ENCODE measurements around the gene CRTC2.

DNA sequence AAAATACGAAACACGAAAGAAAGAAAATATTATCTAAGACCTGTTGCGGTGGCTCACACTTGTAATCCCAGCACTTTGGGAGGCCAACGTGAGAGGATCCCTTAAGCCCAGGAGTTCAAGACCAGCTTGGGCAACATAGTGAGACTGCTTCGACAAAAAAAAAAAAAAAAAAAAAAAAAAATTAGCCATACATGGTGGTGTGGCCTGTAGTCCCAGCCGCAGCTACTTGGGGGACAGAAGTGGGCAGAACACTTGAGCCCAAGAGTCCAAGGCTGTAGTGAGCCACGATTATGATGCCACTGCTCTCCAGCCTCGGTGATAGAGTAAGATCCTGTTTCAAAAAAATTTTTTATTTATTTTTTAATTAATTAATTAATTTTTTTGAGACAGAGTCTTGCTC lies 29.2 kb upstream of the CRTC2 start:
- TF ChIP-seq, protein P1, sequence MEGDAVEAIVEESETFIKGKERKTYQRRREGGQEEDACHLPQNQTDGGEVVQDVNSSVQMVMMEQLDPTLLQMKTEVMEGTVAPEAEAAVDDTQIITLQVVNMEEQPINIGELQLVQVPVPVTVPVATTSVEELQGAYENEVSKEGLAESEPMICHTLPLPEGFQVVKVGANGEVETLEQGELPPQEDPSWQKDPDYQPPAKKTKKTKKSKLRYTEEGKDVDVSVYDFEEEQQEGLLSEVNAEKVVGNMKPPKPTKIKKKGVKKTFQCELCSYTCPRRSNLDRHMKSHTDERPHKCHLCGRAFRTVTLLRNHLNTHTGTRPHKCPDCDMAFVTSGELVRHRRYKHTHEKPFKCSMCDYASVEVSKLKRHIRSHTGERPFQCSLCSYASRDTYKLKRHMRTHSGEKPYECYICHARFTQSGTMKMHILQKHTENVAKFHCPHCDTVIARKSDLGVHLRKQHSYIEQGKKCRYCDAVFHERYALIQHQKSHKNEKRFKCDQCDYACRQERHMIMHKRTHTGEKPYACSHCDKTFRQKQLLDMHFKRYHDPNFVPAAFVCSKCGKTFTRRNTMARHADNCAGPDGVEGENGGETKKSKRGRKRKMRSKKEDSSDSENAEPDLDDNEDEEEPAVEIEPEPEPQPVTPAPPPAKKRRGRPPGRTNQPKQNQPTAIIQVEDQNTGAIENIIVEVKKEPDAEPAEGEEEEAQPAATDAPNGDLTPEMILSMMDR (IDR thresholded peaks at IDR 0.05) = no peak
- TF ChIP-seq POLR2A (IDR thresholded peaks at IDR 0.05) (no peak), EP300 (IDR thresholded peaks at IDR 0.05) (no peak)
